Measurements from ENCODE around the gene ADGRA1. TPM values are rescaled to one million over a fixed set of nuclear protein-coding genes. Genes with fewer than 3 reads are reported as not detected.
"Not testable (repeated sequence)": the region's sequence is repeated elsewhere in the genome, so short reads cannot be mapped to it uniquely, and the experiment has no call there.

The ADGRA1 gene
- polyA plus RNA-seq, 1 donor, result 2.5 TPM

GRCh38 chr10:133096616-133097269 is 9.0 kb downstream of the ADGRA1 start:
- no peak for DNase-seq (ENCODE audit: low read depth)

- DNase-seq (ENCODE audit: low read depth), result no peak
These were observed 9.7 kb downstream of the ADGRA1 start for GRCh38 chr10:133097418-133097817.

- DNase-seq (ENCODE audit: low read depth), result no peak
These were observed 10.2 kb downstream of the ADGRA1 start for GRCh38 chr10:133097961-133098360.

- DNase-seq (ENCODE audit: low read depth), result no peak
These were observed 10.9 kb downstream of the ADGRA1 start for GRCh38 chr10:133098426-133099124.

GRCh38 chr10:133099571-133099970 is 11.8 kb downstream of the ADGRA1 start:
- DNase-seq (ENCODE audit: low read depth), result no peak

GRCh38 chr10:133100186-133100585 is 12.5 kb downstream of the ADGRA1 start:
- DNase-seq (ENCODE audit: low read depth), result no peak

GRCh38 chr10:133100706-133101415 is 13.1 kb downstream of the ADGRA1 start:
- no peak for DNase-seq (ENCODE audit: low read depth)

GRCh38 chr10:133101416-133101810 is 13.7 kb downstream of the ADGRA1 start:
- DNase-seq (ENCODE audit: low read depth), result no peak

GRCh38 chr10:133102415-133103095 is 14.8 kb downstream of the ADGRA1 start:
- no peak for DNase-seq (ENCODE audit: low read depth)

GRCh38 chr10:133103311-133103910 is 15.7 kb downstream of the ADGRA1 start:
- DNase-seq (ENCODE audit: low read depth), result no peak

GRCh38 chr10:133104068-133104962 is 16.6 kb downstream of the ADGRA1 start:
- DNase-seq (ENCODE audit: low read depth), result no peak

GRCh38 chr10:133104963-133105640 is 17.4 kb downstream of the ADGRA1 start:
- DNase-seq (ENCODE audit: low read depth), result no peak

- DNase-seq (ENCODE audit: low read depth), result no peak
These were observed 18.1 kb downstream of the ADGRA1 start for GRCh38 chr10:133105686-133106390.

- DNase-seq (ENCODE audit: low read depth), result no peak
These were observed 18.8 kb downstream of the ADGRA1 start for GRCh38 chr10:133106516-133106915.

- no peak for DNase-seq (ENCODE audit: low read depth)
These were observed 19.7 kb downstream of the ADGRA1 start for GRCh38 chr10:133107442-133107841.

- DNase-seq (ENCODE audit: low read depth), result no peak
These were observed 22.0 kb downstream of the ADGRA1 start for GRCh38 chr10:133109711-133110110.

GRCh38 chr10:133110133-133110532 is 22.4 kb downstream of the ADGRA1 start:
- DNase-seq (ENCODE audit: low read depth), result no peak

GRCh38 chr10:133110609-133111275 is 23.0 kb downstream of the ADGRA1 start:
- DNase-seq (ENCODE audit: low read depth), result no peak

GRCh38 chr10:133111640-133112039 is 23.9 kb downstream of the ADGRA1 start:
- not testable (repeated sequence) for DNase-seq (ENCODE audit: low read depth)
